Smooth muscle cell (in vitro differentiated cells): ENCODE data around the gene OCA2. TPM values are rescaled to one million over a fixed set of nuclear protein-coding genes. Genes with fewer than 3 reads are reported as not detected.

Experiments used
- DNase-seq: peaks from one replicate; lab custom pipeline; 2025; ENCODE audit not compliant: unreplicated experiment; lab: John Stamatoyannopoulos, UW
- H2AFZ ChIP-seq: fragments of 200-600 bp; sonication (generic); 2 replicates; pipeline ENCODE4 v1.6.0; 2016; ENCODE audit warnings: antibody characterized with exemption, low read depth, mild to moderate bottlenecking
- H3F3A ChIP-seq: fragments of 200-600 bp; sonication (generic); 2 replicates; pipeline ENCODE4 v1.6.0; 2017; ENCODE audit warnings: antibody characterized with exemption, low read depth
- H3K27ac ChIP-seq: fragments of 200-600 bp; sonication (generic); 2 replicates; pipeline ENCODE4 v1.5.1; 2016; ENCODE audit warnings: low read depth, mild to moderate bottlenecking
- H3K27me3 ChIP-seq: fragments of 200-600 bp; sonication (generic); 2 replicates; pipeline ENCODE4 v1.6.1; 2016; ENCODE audit warnings: low read depth, mild to moderate bottlenecking
- H3K36me3 ChIP-seq: fragments of 200-600 bp; sonication (generic); 2 replicates; pipeline ENCODE4 v1.5.1; 2016; ENCODE audit warnings: low read depth
- H3K4me1 ChIP-seq: fragments of 200-600 bp; sonication (generic); 2 replicates; pipeline ENCODE4 v1.5.1; 2016; ENCODE audit warnings: low read depth
- H3K4me2 ChIP-seq: fragments of 200-600 bp; sonication (generic); 2 replicates; pipeline ENCODE4 v1.6.0; 2016; ENCODE audit warnings: mild to moderate bottlenecking
- H3K4me3 ChIP-seq: fragments of 200-600 bp; sonication (generic); 2 replicates; pipeline ENCODE4 v1.5.1; 2016; ENCODE audit warnings: mild to moderate bottlenecking
- H3K79me2 ChIP-seq: fragments of 200-600 bp; sonication (generic); 2 replicates; pipeline ENCODE4 v1.6.0; 2016; ENCODE audit warnings: low read depth, mild to moderate bottlenecking
- H3K9ac ChIP-seq: fragments of 200-600 bp; sonication (generic); 2 replicates; pipeline ENCODE4 v1.6.0; 2016; ENCODE audit warnings: low read depth
- H3K9me3 ChIP-seq: fragments of 200-600 bp; sonication (generic); replicated peaks from 2 replicates; pipeline ENCODE4 v1.5.1; 2016; ENCODE audit warnings: low read depth
- H4K20me1 ChIP-seq: fragments of 200-600 bp; sonication (generic); 2 replicates; pipeline ENCODE4 v1.6.0; 2016; ENCODE audit warnings: low read depth
- CTCF ChIP-seq: fragments of 200-600 bp; sonication (generic); IDR thresholded peaks from 2 replicates; pipeline ENCODE4 v1.5.1; 2017; ENCODE audit warnings: borderline replicate concordance, mild to moderate bottlenecking, antibody characterized with exemption; ENCODE audit not compliant: insufficient read depth, poor library complexity, severe bottlenecking
- WGBS: methylation state at CpG from one replicate; pipeline ENCODE4 v1.1.7; 2016; ENCODE audit warnings: low lambda C conversion rate; 5-methylcytosine and 5-hydroxymethylcytosine counted together
- polyA plus RNA-seq: library from polyadenylated mRNA; unstranded; fragments of >200 nt; fragmentation: Nextera tagmentation; extraction: Ambion mirVana; gene quantifications from 2 replicates; pipeline ENCODE4 v1.2.1, GENCODE V29; 2016
- total RNA-seq: library from RNA; depleted of rRNA; stranded (reverse); fragments of >200 nt; gene quantifications from 2 replicates; pipeline ENCODE4 v1.2.3, GENCODE V29; 2014

OCA2 gene
- total and polyA plus RNA-seq, 2 experiments from 2014 or later: 0.16 TPM; not detected in 1

GRCh38 chr15:28133281-28133680 lies 34.2 kb upstream of the OCA2 start:
- no peaks in the 10 kb centered on the region for H3K27me3 ChIP-seq
- H4K20me1 ChIP-seq: no peaks in the 10 kb centered on the region
- H3K9me3 ChIP-seq: no peaks in the 10 kb centered on the region
- H3K4me2 ChIP-seq: no peak overlapping the region
- no peak overlapping the region for H2AFZ ChIP-seq
- no peaks in the 10 kb centered on the region for H3F3A ChIP-seq
- H3K79me2 ChIP-seq: no peaks in the 10 kb centered on the region
- H3K4me3 ChIP-seq: no peak overlapping the region
- no peak for TF ChIP-seq CTCF
- no peak overlapping the region for H3K9ac ChIP-seq
- no peak overlapping the region for H3K27ac ChIP-seq
- peaks cover 5% of the 10 kb centered on the region for H3K36me3 ChIP-seq
- no peaks in the 10 kb centered on the region for H3K4me1 ChIP-seq
- no peak for DNase-seq

GRCh38 chr15:28132524-28133275 lies 33.6 kb upstream of the OCA2 start:
- no peaks in the 10 kb centered on the region for H3K4me1 ChIP-seq
- DNase-seq: no peak
- H3F3A ChIP-seq: no peaks in the 10 kb centered on the region
- H2AFZ ChIP-seq: no peak overlapping the region
- H3K9ac ChIP-seq: no peak overlapping the region
- H4K20me1 ChIP-seq: no peaks in the 10 kb centered on the region
- no peaks in the 10 kb centered on the region for H3K9me3 ChIP-seq
- no peak overlapping the region for H3K27ac ChIP-seq
- no peak overlapping the region for H3K4me3 ChIP-seq
- WGBS: 88% methylated on average over 21 of the region's 21 CpGs
- no peak for TF ChIP-seq CTCF
- H3K36me3 ChIP-seq: peaks cover 5% of the 10 kb centered on the region
- no peak overlapping the region for H3K4me2 ChIP-seq
- H3K27me3 ChIP-seq: no peaks in the 10 kb centered on the region
- no peaks in the 10 kb centered on the region for H3K79me2 ChIP-seq

GRCh38 chr15:28131946-28132345 lies 32.8 kb upstream of the OCA2 start:
- Histone ChIP-seq H3K4me3 (no peak overlapping the region), H3K9ac (no peak overlapping the region), H3F3A (no peaks in the 10 kb centered on the region), H3K27me3 (no peaks in the 10 kb centered on the region), H3K27ac (no peak overlapping the region), H2AFZ (no peak overlapping the region), H3K9me3 (no peaks in the 10 kb centered on the region), H3K36me3 (peaks cover 5% of the 10 kb centered on the region), H3K79me2 (no peaks in the 10 kb centered on the region), H3K4me1 (no peaks in the 10 kb centered on the region), H4K20me1 (no peaks in the 10 kb centered on the region), H3K4me2 (no peak overlapping the region)
- no peak for TF ChIP-seq CTCF
- DNase-seq: no peak
- 85% methylated on average over 10 of the region's 13 CpGs for WGBS

GRCh38 chr15:28131400-28131799 lies 32.3 kb upstream of the OCA2 start:
- H3K9me3 ChIP-seq: no peaks in the 10 kb centered on the region
- H3K36me3 ChIP-seq: peaks cover 5% of the 10 kb centered on the region
- no peak overlapping the region for H3K4me3 ChIP-seq
- WGBS: 99% methylated on average over 13 of the region's 13 CpGs
- no peak overlapping the region for H3K9ac ChIP-seq
- H3K27me3 ChIP-seq: no peaks in the 10 kb centered on the region
- H3K27ac ChIP-seq: no peak overlapping the region
- H3K4me1 ChIP-seq: no peaks in the 10 kb centered on the region
- H3F3A ChIP-seq: no peaks in the 10 kb centered on the region
- no peak overlapping the region for H3K4me2 ChIP-seq
- H4K20me1 ChIP-seq: peaks cover 2% of the 10 kb centered on the region
- TF ChIP-seq CTCF: no peak
- H3K79me2 ChIP-seq: no peaks in the 10 kb centered on the region
- DNase-seq: no peak
- no peak overlapping the region for H2AFZ ChIP-seq
